Thyroid gland (tissue), 4 donors: ENCODE results near the gene LIMK2. TPM values are rescaled to one million over a fixed set of nuclear protein-coding genes. Genes with fewer than 3 reads are reported as not detected.

Source experiments
- DNase-seq, 2 donors: peaks; one replicate each; pipeline ENCODE4 v3.0.0-alpha.2; 2019
- H3K27ac ChIP-seq, 3 donors: fragments of 200-600 bp; sonication (generic); 1 replicate in 2 of 3; 2 replicates in 1 of 3; pipeline ENCODE4 v1.5.1; 2016 to 2019; ENCODE audit warnings: mild to moderate bottlenecking in 1 of 3, moderate library complexity in 1 of 3
- H3K27me3 ChIP-seq: fragments of 200-600 bp; sonication (generic); one replicate; pipeline ENCODE4 v1.5.1; 2019
- H3K36me3 ChIP-seq, 2 donors: fragments of 200-600 bp; sonication (generic); one replicate each; pipeline ENCODE4 v1.5.1; 2016 to 2019
- H3K4me1 ChIP-seq, 2 donors: fragments of 200-600 bp; sonication (generic); one replicate each; pipeline ENCODE4 v1.5.1; 2017 to 2019
- H3K4me3 ChIP-seq, 3 donors: fragments of 200-600 bp; sonication (generic); replicated peaks in 1 of 3; 1 replicate in 2 of 3; 2 replicates in 1 of 3; pipeline ENCODE4 v1.5.1; 2016; ENCODE audit warnings: mild to moderate bottlenecking in 1 of 3
- H3K9me3 ChIP-seq: fragments of 200-600 bp; sonication (generic); one replicate; pipeline ENCODE4 v1.5.1; 2017
- POLR2A ChIP-seq, 2 donors: fragments of 450-650 bp; IDR thresholded peaks; one replicate each; pipeline ENCODE4 v1.6.1; 2017; ENCODE audit warnings: antibody characterized with exemption in 2 of 2, mild to moderate bottlenecking in 2 of 2, moderate library complexity in 1 of 2
- WGBS, 2 donors: methylation state at CpG; one replicate each; pipeline ENCODE4 v1.1.5; 2017; 5-methylcytosine and 5-hydroxymethylcytosine counted together
- intact Hi-C: fragments of 100-400 bp; cut with DNase I; formaldehyde crosslinking; loops from one replicate; pipeline ENCODE4 v1.15.1; 2023
- total RNA-seq, 4 donors: library from RNA; depleted of rRNA; stranded (reverse); fragments of >200 nt; gene quantifications; one replicate each; pipeline ENCODE4 v1.2.3, GENCODE V29; 2016
- TF ChIP-seq, protein P1 (sequence below), 6 experiments: fragments of 200-600 bp in 3 of 6; fragments of 450-650 bp in 3 of 6; sonication (generic) in 3 of 6; IDR thresholded peaks; one replicate each; pipeline ENCODE4 v1.5.1; 2016 to 2019; ENCODE audit warnings: antibody characterized with exemption in 6 of 6, mild to moderate bottlenecking in 2 of 6, inconsistent platforms in 1 of 6, moderate library complexity in 1 of 6

The LIMK2 gene
- total RNA-seq, 4 donors from 2014 or later = 85.0 to 123 (median 99.4) TPM

DNA sequence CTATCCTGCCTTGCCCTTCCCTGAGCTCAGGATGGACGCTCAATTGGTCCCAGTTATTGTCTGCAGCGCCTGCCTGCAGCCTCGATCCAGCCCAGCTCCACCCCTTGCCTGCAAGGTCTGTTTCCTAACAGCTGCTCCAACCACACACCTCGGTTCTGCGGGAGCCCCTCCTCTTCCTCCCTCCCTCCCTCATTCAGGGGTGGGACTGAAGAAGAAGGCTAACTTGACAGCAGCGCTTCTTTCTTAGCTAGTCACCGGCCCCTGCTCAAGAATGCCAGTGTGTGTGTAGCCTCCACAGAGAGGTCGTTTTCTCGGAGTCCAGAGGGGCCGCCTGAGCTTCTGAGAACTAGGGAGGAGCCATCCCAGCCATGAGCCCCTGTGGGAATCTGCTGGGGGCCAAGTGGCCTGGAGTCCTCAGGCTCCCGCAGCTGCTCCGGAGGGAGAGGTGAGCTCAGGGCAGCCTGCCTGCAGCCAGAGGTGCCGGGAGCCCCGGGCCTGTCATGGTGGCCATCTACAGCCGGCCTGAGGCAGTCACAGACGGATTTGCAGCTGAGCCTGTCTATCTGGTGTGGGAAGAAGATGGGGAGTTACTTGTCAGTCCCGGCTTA lies 36.1 kb downstream of the LIMK2 start:
- TF ChIP-seq, protein P1, sequence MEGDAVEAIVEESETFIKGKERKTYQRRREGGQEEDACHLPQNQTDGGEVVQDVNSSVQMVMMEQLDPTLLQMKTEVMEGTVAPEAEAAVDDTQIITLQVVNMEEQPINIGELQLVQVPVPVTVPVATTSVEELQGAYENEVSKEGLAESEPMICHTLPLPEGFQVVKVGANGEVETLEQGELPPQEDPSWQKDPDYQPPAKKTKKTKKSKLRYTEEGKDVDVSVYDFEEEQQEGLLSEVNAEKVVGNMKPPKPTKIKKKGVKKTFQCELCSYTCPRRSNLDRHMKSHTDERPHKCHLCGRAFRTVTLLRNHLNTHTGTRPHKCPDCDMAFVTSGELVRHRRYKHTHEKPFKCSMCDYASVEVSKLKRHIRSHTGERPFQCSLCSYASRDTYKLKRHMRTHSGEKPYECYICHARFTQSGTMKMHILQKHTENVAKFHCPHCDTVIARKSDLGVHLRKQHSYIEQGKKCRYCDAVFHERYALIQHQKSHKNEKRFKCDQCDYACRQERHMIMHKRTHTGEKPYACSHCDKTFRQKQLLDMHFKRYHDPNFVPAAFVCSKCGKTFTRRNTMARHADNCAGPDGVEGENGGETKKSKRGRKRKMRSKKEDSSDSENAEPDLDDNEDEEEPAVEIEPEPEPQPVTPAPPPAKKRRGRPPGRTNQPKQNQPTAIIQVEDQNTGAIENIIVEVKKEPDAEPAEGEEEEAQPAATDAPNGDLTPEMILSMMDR (IDR thresholded peaks at IDR 0.05) = no peak
- TF ChIP-seq POLR2A (IDR thresholded peaks at IDR 0.05) = peak; percentile 56 to 95
- H3K36me3 ChIP-seq = no peaks in the 10 kb centered on the region
- WGBS, 2 donors = 13 to 23% methylated on average over 12 to 17 of the region's 17 CpGs
- H3K4me1 ChIP-seq = peaks cover 46 to 65% of the 10 kb centered on the region in 2 donors
- intact Hi-C loops = no loop called here
- peak; percentile 91 to 92 for DNase-seq
- H3K4me3 ChIP-seq = peak overlapping the region; percentile 6 to 66 (median 53)
- H3K9me3 ChIP-seq = no peaks in the 10 kb centered on the region
- H3K27ac ChIP-seq = peak overlapping the region; percentile 74 to 84 (median 79)
- H3K27me3 ChIP-seq = no peaks in the 10 kb centered on the region

DNA sequence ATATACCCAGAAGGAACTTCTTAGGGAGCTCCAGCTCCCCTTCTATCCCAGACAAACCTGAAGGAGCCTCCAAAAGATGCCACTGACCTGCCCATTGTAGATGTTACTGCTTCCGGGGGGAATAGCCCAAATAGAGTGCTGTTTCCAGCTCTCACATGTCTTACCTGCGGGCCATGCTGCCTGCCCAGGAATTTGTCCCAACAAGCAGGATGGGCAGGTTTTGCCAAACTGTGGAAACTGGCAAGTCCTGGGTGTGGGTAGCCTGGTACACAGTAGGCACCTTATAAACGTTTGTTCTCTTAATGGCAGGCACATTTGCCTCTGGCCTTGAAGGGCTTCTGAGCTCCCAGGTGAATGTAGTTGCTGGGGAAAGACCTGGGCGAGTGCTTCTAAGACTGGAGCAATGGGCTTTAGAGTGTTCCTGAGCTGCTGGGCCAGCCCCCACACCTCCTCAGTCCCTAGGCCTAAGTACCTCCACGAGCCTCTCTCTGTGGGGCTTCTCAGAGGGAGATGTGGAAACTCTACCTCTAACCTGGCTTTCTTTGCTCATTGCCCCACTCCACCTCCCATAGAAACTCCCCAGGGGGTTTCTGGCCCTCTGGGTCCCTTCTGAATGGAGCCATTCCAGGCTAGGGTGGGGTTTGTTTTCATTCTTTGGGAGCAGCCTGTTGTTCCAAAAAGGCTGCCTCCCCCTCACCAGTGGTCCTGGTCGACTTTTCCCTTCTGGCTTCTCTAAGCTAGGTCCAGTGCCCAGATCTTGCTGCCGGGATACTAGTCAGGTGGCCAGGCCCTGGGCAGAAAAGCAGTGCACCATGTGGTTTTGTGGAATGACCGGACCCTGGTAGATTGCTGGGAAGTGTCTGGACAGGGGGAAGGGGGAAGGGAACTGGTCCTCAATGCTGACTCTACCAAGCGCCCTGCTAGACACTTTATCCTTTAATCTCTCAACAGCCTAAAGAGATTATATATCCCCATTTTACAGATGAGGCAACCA lies 37.2 kb downstream of the LIMK2 start:
- TF ChIP-seq, protein P1 (IDR thresholded peaks at IDR 0.05) = no peak
- TF ChIP-seq POLR2A (IDR thresholded peaks at IDR 0.05) = peak in 1 of 2 donors; percentile 45
- Histone ChIP-seq H3K4me1 (peaks cover 56 to 65% of the 10 kb centered on the region in 2 donors), H3K27me3 (no peaks in the 10 kb centered on the region), H3K4me3 (peak overlapping the region; percentile 6 to 66 (median 53)), H3K9me3 (no peaks in the 10 kb centered on the region), H3K27ac (peak overlapping the region; percentile 74 to 84 (median 79)), H3K36me3 (no peaks in the 10 kb centered on the region)
- peak; percentile 63 to 80 for DNase-seq
- intact Hi-C loops = no loop called here
- WGBS, 2 donors = 30 to 34% methylated on average over 9 of the region's 9 CpGs

DNA sequence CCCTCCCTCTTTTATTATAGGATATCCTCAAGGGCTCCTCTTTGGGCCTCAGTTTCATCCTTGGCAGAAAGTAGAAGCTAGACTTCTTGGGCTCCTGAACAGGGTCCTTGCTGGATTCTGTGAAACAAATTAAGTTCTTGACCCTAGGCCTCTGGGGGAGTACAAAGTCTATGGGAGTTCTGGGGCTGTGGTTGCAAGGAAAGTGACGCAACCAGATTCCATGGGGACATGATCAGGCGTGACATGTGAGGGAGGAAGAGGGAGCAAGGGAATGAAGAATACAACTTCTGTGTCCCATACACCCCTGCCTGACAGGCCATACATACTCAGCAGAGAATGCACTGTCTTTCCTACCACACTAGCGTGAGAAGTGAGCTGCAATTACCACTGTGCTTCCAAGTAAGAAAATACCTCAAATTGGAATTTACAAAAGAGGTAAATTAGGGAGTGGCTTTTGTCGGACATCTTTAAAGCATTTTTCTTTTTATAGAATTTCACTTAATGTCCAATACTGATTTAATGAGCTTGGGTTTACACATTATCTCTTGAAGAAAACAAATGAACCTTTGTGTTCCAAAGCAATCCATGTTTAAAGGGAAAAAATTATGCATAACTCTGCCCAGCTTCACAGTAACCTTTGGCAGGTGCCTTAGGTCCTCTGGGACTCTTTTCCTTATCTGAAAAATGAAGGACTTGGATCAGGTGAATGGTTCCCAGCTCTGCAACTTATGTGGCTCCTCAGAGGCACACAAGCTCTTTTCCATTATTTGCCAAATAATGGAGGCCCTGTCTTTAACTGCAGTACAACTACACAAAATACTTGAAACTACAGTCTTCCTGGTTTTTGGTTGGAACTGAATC lies 38.9 kb downstream of the LIMK2 start:
- intact Hi-C loops = no loop called here
- peaks cover 65 to 71% of the 10 kb centered on the region in 2 donors for H3K4me1 ChIP-seq
- no peaks in the 10 kb centered on the region for H3K9me3 ChIP-seq
- H3K27ac ChIP-seq = peak overlapping the region; percentile 17 to 84 (median 74)
- H3K27me3 ChIP-seq = no peaks in the 10 kb centered on the region
- WGBS, 2 donors = 79 to 85% methylated on average over 4 of the region's 4 CpGs
- H3K36me3 ChIP-seq = no peaks in the 10 kb centered on the region
- no peak for TF ChIP-seq POLR2A (IDR thresholded peaks at IDR 0.05)
- TF ChIP-seq, protein P1 (IDR thresholded peaks at IDR 0.05) = no peak
- DNase-seq = no peak
- no peak overlapping the region for H3K4me3 ChIP-seq

DNA sequence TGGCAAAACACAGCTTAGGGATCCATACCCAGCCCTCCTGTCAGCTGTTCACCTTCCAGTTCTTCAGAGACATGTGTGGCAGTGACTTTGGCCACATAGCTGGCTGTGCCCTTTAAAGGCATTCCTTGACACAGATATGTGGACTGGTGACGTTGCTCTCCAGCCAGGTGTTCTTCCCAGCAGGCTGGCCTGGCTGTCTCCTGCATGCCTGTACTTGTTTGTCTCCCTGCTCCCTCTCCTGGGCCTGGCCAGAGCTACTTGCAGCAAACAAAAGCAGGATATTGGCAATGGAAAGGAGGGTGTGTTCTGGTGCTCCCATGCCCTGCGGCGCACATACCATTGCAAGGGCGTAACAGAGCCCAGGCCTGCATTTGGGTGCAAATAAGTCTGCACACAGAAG lies 41.9 kb downstream of the LIMK2 start:
- intact Hi-C loops = no loop called here
- Histone ChIP-seq H3K27me3 (no peaks in the 10 kb centered on the region), H3K27ac (peak overlapping the region; percentile 49 to 84 (median 80)), H3K9me3 (no peaks in the 10 kb centered on the region), H3K4me3 (no peak overlapping the region), H3K36me3 (peaks cover 0 to 2% of the 10 kb centered on the region in 2 donors), H3K4me1 (peaks cover 50 to 69% of the 10 kb centered on the region in 2 donors)
- peak; percentile 65 to 84 for DNase-seq
- 66 to 78% methylated on average over 4 of the region's 4 CpGs for WGBS, 2 donors
- peak in 1 of 2 donors; percentile 56 for TF ChIP-seq POLR2A (IDR thresholded peaks at IDR 0.05)
- TF ChIP-seq, protein P1 (IDR thresholded peaks at IDR 0.05) = peak in 2 of 6 experiments; percentile 31 to 32
